GM10248 (cell line): ENCODE measurements around the gene A1BG.

Experiments
- CTCF ChIA-PET: fragments of 300-600 bp; sonication (Branson Sonifier 250); formaldehyde crosslinking; extraction: SDS; loops from one replicate; lab custom pipeline; 2021; ENCODE audit warnings: antibody characterized with exemption; lab: Yijun Ruan, JAX
- POLR2A ChIA-PET: fragments of 350-650 bp; sonication (Branson Sonifier 250); formaldehyde crosslinking; extraction: SDS; loops from one replicate; lab custom pipeline; 2020; ENCODE audit warnings: antibody characterized with exemption; lab: Yijun Ruan, JAX
- DNase-seq: peaks from one replicate; pipeline ENCODE4 v3.0.0; 2012; ENCODE audit errors: extremely low spot score
- TF ChIP-seq, protein P1 (sequence below): IDR thresholded peaks from 2 replicates; pipeline ENCODE4 v1.5.1; 2012; ENCODE audit warnings: mild to moderate bottlenecking, low read depth; ENCODE audit errors: extremely low read depth, missing control alignments, control extremely low read depth

The A1BG gene

GRCh38 chr19:58352760-58353671 lies at the start of gene A1BG:
A1BG (minus strand) TSS chr19:58353492; CDS start chr19:58353437, 55 bp downstream.
- TF ChIP-seq, protein P1, sequence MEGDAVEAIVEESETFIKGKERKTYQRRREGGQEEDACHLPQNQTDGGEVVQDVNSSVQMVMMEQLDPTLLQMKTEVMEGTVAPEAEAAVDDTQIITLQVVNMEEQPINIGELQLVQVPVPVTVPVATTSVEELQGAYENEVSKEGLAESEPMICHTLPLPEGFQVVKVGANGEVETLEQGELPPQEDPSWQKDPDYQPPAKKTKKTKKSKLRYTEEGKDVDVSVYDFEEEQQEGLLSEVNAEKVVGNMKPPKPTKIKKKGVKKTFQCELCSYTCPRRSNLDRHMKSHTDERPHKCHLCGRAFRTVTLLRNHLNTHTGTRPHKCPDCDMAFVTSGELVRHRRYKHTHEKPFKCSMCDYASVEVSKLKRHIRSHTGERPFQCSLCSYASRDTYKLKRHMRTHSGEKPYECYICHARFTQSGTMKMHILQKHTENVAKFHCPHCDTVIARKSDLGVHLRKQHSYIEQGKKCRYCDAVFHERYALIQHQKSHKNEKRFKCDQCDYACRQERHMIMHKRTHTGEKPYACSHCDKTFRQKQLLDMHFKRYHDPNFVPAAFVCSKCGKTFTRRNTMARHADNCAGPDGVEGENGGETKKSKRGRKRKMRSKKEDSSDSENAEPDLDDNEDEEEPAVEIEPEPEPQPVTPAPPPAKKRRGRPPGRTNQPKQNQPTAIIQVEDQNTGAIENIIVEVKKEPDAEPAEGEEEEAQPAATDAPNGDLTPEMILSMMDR: no peak
- POLR2A ChIA-PET: no interaction called here
- no peak for DNase-seq
- CTCF ChIA-PET: interaction anchor here (1.0 kb wide), 1 partner anchor 19 kb away, joined by 3 read pairs; no protein-coding TSS in a partner anchor

GRCh38 chr19:58401840-58402421 lies 48.6 kb upstream of the A1BG start:
- ChIA-PET CTCF (interaction anchor here (1.0 kb wide), 1 partner anchor 20 kb away, joined by 3 read pairs; no protein-coding TSS in a partner anchor), POLR2A (interaction anchor here (0.7 kb wide), 1 partner anchor 1047 kb away, joined by 14 read pairs; no protein-coding TSS in a partner anchor)
- TF ChIP-seq, protein P1: no peak
- no peak for DNase-seq

DNA sequence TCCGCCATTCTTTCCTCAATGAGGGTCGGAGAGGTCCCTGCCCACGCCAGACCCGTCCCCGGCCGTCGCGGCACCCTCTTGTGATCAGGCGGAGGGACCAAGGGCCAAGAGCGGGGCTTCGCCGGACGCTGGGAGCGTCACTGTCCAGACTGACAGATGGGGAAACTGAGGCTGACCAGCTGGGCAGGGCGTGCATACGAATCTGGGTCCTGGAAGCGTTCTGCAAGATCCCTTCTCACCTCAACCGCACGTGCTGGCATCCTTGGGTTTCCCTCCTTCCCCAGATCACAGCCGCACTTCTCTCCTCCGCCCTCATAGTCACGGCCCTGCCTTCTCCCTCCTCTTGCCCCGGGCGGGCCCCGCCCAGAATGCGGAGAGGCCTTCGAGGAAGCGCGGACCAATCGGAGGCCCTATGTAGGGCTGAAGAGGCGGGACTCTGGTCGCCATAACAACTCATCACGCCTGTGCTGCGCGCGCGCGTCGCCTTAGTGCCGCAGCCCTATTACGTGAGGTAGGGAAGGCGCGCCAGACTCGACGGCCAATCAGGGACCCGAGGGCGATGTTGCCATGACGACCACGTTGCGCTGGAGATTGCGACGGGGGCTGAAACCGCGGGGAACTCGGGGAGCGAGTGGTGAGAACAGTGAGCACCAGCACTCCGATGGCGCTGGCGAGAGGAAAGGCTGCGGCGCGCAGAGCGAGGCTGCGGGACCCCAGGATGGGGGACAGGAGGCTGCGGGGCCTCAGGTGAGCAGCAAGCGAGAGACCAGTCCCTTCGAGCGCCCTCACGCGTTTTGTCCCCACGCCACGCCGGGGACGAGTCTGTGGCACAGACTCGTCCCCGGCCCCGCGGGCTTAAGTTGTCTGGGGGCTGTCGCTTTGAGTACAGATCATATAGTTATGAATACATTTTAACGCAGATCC lies 47.9 kb upstream of the A1BG start:
- DNase-seq: peak; percentile 99
- TF ChIP-seq, protein P1: no peak
- POLR2A ChIA-PET: no interaction called here
- CTCF ChIA-PET: no interaction called here

- no peak for DNase-seq
- POLR2A ChIA-PET: interaction anchor here (1.2 kb wide), 1 partner anchor 12 kb away, joined by 5 read pairs; no protein-coding TSS in a partner anchor
- CTCF ChIA-PET: no interaction called here
- TF ChIP-seq, protein P1: no peak
Measured at GRCh38 chr19:58400316-58400915, 47.1 kb upstream of the A1BG start.

DNA sequence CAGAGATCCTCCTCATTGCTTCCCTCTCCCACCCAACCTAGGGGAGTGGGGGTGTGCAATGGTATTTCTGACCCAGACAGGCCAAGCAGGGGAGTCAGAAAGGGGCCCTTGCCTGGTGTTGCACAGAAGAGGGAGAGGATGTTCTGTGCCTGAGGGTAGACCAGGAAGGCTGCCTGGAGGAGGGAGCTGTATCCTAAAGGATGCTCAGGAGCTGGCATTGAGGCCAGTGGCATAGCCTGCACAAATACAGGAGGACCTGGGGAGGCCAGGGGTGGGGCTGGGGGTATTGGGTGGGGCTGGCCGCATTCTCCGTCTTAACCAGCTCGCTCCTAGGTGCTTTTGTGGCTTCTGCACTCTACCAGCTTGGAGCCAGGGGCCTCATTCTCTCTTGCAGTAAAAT lies 46.6 kb upstream of the A1BG start:
- ChIA-PET CTCF (no interaction called here), POLR2A (interaction anchor here (1.2 kb wide), 1 partner anchor 12 kb away, joined by 5 read pairs; no protein-coding TSS in a partner anchor)
- TF ChIP-seq, protein P1: no peak
- no peak for DNase-seq
